ENCODE measurements around the gene CFAP69.
"Not testable (repeated sequence)": the region's sequence is repeated elsewhere in the genome, so short reads cannot be mapped to it uniquely, and the experiment has no call there.

DNA sequence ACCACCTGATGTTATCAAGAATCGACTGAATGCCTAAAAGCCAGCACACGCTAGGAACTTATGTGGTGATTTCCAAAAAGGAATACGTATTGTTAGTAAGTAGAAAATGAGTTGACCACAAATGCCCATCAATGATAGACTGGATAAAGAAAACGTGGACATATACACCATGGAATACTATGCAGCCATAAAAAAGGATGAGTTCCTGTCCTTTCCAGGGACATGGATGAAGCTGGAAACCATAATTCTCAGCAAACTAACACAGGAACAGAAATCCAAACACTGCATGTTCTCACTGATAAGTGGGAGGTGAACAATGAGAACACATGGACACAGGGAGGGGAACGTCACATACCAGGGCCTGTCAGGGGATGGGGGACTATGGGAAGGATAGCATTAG, 11.0 kb downstream of the CFAP69 start:
- TF ChIP-seq, protein P1, sequence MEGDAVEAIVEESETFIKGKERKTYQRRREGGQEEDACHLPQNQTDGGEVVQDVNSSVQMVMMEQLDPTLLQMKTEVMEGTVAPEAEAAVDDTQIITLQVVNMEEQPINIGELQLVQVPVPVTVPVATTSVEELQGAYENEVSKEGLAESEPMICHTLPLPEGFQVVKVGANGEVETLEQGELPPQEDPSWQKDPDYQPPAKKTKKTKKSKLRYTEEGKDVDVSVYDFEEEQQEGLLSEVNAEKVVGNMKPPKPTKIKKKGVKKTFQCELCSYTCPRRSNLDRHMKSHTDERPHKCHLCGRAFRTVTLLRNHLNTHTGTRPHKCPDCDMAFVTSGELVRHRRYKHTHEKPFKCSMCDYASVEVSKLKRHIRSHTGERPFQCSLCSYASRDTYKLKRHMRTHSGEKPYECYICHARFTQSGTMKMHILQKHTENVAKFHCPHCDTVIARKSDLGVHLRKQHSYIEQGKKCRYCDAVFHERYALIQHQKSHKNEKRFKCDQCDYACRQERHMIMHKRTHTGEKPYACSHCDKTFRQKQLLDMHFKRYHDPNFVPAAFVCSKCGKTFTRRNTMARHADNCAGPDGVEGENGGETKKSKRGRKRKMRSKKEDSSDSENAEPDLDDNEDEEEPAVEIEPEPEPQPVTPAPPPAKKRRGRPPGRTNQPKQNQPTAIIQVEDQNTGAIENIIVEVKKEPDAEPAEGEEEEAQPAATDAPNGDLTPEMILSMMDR (IDR thresholded peaks at IDR 0.05): not testable (repeated sequence)
- not testable (repeated sequence) for TF ChIP-seq EZH2 (IDR thresholded peaks at IDR 0.05; ENCODE audit: borderline replicate concordance, insufficient read depth, low read depth, low read length, poor library complexity, severe bottlenecking)
